ENCODE results near the gene FAM8A1.

The FAM8A1 gene

GRCh38 chr6:17638212-17638715, 38.2 kb downstream of the FAM8A1 start:
- DNase-seq (ENCODE audit: insufficient read length, low spot score), result no peak
- no peak for FAIRE-seq
- TF ChIP-seq CTCF (IDR thresholded peaks at IDR 0.05; ENCODE audit: insufficient read depth, missing control alignments), result no peak

DNA sequence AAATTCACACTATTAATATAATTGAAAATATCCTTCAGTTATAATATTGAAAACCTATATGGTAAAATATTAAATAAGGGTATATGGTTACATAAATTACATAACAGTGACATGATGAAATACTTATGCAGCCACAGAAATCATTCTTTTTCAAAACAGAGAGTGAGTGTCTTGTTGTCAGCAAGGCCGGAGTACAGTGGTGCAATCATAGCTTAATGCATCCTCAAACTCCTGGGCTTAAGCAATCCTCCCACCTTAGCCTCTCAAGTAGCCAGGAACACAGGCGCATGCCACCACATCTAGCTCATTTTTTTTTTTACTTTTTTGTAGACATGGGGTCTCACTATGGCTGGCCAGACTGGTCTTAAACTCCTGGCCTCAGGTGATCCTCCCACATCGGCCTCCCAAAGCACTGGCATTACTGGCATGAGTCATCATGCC, 40.4 kb downstream of the FAM8A1 start:
- FAIRE-seq (no peak), DNase-seq (ENCODE audit: insufficient read length, low spot score) (no peak)
- TF ChIP-seq CTCF (IDR thresholded peaks at IDR 0.05; ENCODE audit: insufficient read depth, missing control alignments), result no peak

- no peak for TF ChIP-seq CTCF (IDR thresholded peaks at IDR 0.05; ENCODE audit: insufficient read depth, missing control alignments)
- no peak for FAIRE-seq
- no peak for DNase-seq (ENCODE audit: insufficient read length, low spot score)
Observed at GRCh38 chr6:17648745-17649144, 48.6 kb downstream of the FAM8A1 start.

- no peak for TF ChIP-seq CTCF (IDR thresholded peaks at IDR 0.05; ENCODE audit: insufficient read depth, missing control alignments)
- FAIRE-seq (no peak), DNase-seq (ENCODE audit: insufficient read length, low spot score) (no peak)
Observed at GRCh38 chr6:17650656-17651309, 50.7 kb downstream of the FAM8A1 start.

DNA sequence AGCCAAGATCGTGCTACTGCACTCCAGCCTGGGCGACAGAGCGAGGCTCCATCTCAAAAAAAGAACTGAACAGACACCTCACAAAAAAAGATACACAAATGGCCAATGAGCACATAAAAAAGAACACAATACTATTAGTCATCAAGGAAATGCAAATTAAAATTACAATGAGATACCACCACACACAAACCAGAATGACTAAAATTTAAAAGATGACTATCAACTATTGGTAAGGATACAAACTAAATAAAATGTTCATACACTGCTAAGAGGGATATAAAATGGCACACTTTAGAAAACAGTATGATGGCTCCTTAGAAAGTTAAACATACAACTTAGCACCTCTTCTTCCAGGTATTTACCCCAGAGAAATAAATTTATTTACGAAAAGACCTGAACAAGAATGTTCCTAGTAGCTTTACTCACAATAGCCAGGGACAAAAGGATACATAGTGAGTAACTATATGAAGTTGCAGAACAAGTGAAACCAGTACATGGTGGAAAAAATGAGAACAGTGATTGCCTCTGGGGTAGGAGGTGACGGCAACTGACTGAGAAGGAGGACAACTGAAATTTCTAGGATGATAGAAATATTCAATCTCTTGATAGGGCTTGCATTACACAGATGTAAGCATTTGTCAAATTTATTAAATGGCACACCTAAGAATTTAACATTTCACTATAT, 53.2 kb downstream of the FAM8A1 start:
- FAIRE-seq (no peak), DNase-seq (ENCODE audit: insufficient read length, low spot score) (no peak)
- no peak for TF ChIP-seq CTCF (IDR thresholded peaks at IDR 0.05; ENCODE audit: insufficient read depth, missing control alignments)

GRCh38 chr6:17656092-17656491, 56.0 kb downstream of the FAM8A1 start:
- DNase-seq (ENCODE audit: insufficient read length, low spot score) (no peak), FAIRE-seq (no peak)
- TF ChIP-seq CTCF (IDR thresholded peaks at IDR 0.05; ENCODE audit: insufficient read depth, missing control alignments), result no peak

GRCh38 chr6:17656644-17657043, 56.5 kb downstream of the FAM8A1 start:
- DNase-seq (ENCODE audit: insufficient read length, low spot score), result no peak
- TF ChIP-seq CTCF (IDR thresholded peaks at IDR 0.05; ENCODE audit: insufficient read depth, missing control alignments), result no peak
- no peak for FAIRE-seq
